ENCODE data around the gene HOXC12. TPM values are rescaled to one million over a fixed set of nuclear protein-coding genes. Genes with fewer than 3 reads are reported as not detected.
A peak's percentile ranks its signal among the peaks of the same experiment; 100 is the strongest.

The HOXC12 gene
- total and polyA plus RNA-seq, 2 of the 8 experiments (the other 6 are each of a cell fraction or from before 2014, with no cell fraction given): not detected

- Histone ChIP-seq H3K4ac (replicated peaks; ENCODE audit: insufficient read length, low read depth, low read length) (no peak overlapping the region), H2AK5ac (ENCODE audit: low read depth, low read length) (no peak overlapping the region), H3K79me1 (ENCODE audit: low read depth, low read length) (no peaks in the 10 kb centered on the region), H2BK120ac (replicated peaks; ENCODE audit: low read depth, low read length) (no peak overlapping the region), H4K91ac (replicated peaks; ENCODE audit: insufficient read length, low read length) (no peak overlapping the region), H2AFZ (ENCODE audit: low read length) (no peak overlapping the region), H2BK20ac (ENCODE audit: low read length) (no peak overlapping the region), H3K4me1 (replicated peaks in 1 of 4; ENCODE audit: control insufficient read depth in 3 of 4, insufficient read depth in 4 of 4, low read length in 3 of 4) (peaks cover 0 to 8% (median 2%) of the 10 kb centered on the region in 4 experiments; a peak in 4 of 7 replicates), H2BK12ac (ENCODE audit: low read depth, low read length) (no peak overlapping the region), H3K79me2 (ENCODE audit: control insufficient read depth in 1 of 2, insufficient read depth in 2 of 2, low read length in 2 of 2) (no peaks in the 10 kb centered on the region), H3K27me3 (replicated peaks in 1 of 4; ENCODE audit: control insufficient read depth in 3 of 4, extremely low read depth in 1 of 4, insufficient read depth in 3 of 4, low read length in 3 of 4) (peaks cover 98 to 100% (median 100%) of the 10 kb centered on the region in 4 experiments), H4K20me1 (replicated peaks in 1 of 2; ENCODE audit: control insufficient read depth in 1 of 2, insufficient read depth in 2 of 2, low read length in 2 of 2) (peaks cover 5 to 32% of the 10 kb centered on the region in 2 experiments), H3K9ac (replicated peaks in 1 of 4; ENCODE audit: extremely low read depth in 1 of 4, low read depth in 3 of 4, low read length in 3 of 4) (no peak overlapping the region), H3K14ac (ENCODE audit: insufficient read length) (no peak overlapping the region), H3K23ac (ENCODE audit: insufficient read length) (no peak overlapping the region), H3K56ac (replicated peaks; ENCODE audit: insufficient read length, low read depth, low read length) (no peak overlapping the region), H3K4me3 (ENCODE audit: extremely low read depth in 1 of 4, insufficient read depth in 2 of 4, low read depth in 3 of 4, low read length in 4 of 4) (no peak overlapping the region), H4K8ac (ENCODE audit: extremely low read depth, insufficient read depth, low read length) (no peak overlapping the region), H4K5ac (ENCODE audit: insufficient read length, low read depth, low read length) (no peak overlapping the region), H3K36me3 (ENCODE audit: control insufficient read depth in 2 of 4, insufficient read depth in 4 of 4, low read length in 3 of 4) (peaks cover 0 to 5% (median 0%) of the 10 kb centered on the region in 4 experiments; a peak in 1 of 8 replicates), H3K4me2 (ENCODE audit: insufficient read depth in 1 of 2, low read depth in 2 of 2, low read length in 2 of 2) (no peak overlapping the region), H3K9me3 (ENCODE audit: insufficient read depth in 2 of 2, low read depth in 1 of 2, low read length in 1 of 2) (no peaks in the 10 kb centered on the region), H3K27ac (ENCODE audit: low read depth, low read length) (no peak overlapping the region), H3K23me2 (ENCODE audit: low read depth, low read length) (peaks cover 2% of the 10 kb centered on the region; the same call in 1 of the 2 replicates), H2BK5ac (ENCODE audit: low read depth, low read length) (no peak overlapping the region), H3K18ac (ENCODE audit: extremely low read depth, low read length) (no peak overlapping the region), H2BK15ac (ENCODE audit: low read length) (no peak overlapping the region)
- WGBS, 2 experiments (ENCODE audit: extremely low coverage in 1 of 2, insufficient coverage in 1 of 2, insufficient read length in 1 of 2, insufficient replicate concordance in 2 of 2, low coverage in 1 of 2, low lambda C conversion rate in 2 of 2, missing lambda C conversion rate in 1 of 2): 27% methylated on average over 14 of the region's 19 CpGs; no CpG with 5 or more reads in 1 of the 2 experiments
- ChIA-PET CTCF (ENCODE audit: partially characterized antibody) (interaction anchor here (1.1 to 11.3 kb wide), 7 partner anchors 12 to 205 kb away, joined by 3 to 172 read pairs (median 91); partner anchors contain the start of genes HOXC10, HOXC5 and HOXC6), POLR2A (ENCODE audit: partially characterized antibody) (interaction anchor here (0.9 kb wide), 1 partner anchor 21 kb away, joined by 3 read pairs; no protein-coding TSS in a partner anchor)
- DNase-seq (ENCODE audit: low read depth in 1 of 2, low spot score in 2 of 2) (no peak), FAIRE-seq (no peak)
- TF ChIP-seq SRF (IDR thresholded peaks at IDR 0.05; ENCODE audit: low read depth, low read length) (no peak), MAX (IDR thresholded peaks at IDR 0.05) (no peak), RBBP5 (IDR thresholded peaks at IDR 0.05; ENCODE audit: borderline replicate concordance, low read depth, low read length) (no peak), SAP30 (IDR thresholded peaks at IDR 0.05; ENCODE audit: insufficient read depth, insufficient replicate concordance, low read length) (no peak), RNF2 (IDR thresholded peaks at IDR 0.05; ENCODE audit: borderline replicate concordance, low read depth, low read length, missing control alignments, poor library complexity, severe bottlenecking) (peak; percentile 47), NRF1 (IDR thresholded peaks at IDR 0.05; ENCODE audit: low read depth, low read length) (no peak), E2F6 (IDR thresholded peaks at IDR 0.05) (no peak), KDM5A (IDR thresholded peaks at IDR 0.05; ENCODE audit: low read length) (no peak), CHD2 (IDR thresholded peaks at IDR 0.05; ENCODE audit: low read length) (no peak), SP2 (IDR thresholded peaks at IDR 0.05; ENCODE audit: low read length) (no peak), CEBPB (IDR thresholded peaks at IDR 0.05; ENCODE audit: low read depth, low read length) (no peak), RXRA (IDR thresholded peaks at IDR 0.05; ENCODE audit: insufficient read depth, low read depth, low read length) (no peak)
Observed at GRCh38 chr12:54002915-54003389, 48.2 kb downstream of the HOXC12 start.

Measured in H1 (cell line).